Hepatocyte (in vitro differentiated cells): ENCODE results near the gene C22orf39. TPM values are rescaled to one million over a fixed set of nuclear protein-coding genes. Genes with fewer than 3 reads are reported as not detected.
"Not testable (repeated sequence)": the region's sequence is repeated elsewhere in the genome, so short reads cannot be mapped to it uniquely, and the experiment has no call there.

Experiments
- DNase-seq: peaks from one replicate; pipeline ENCODE4 v3.0.0-alpha.2; 2016; ENCODE audit warnings: low spot score
- H2AFZ ChIP-seq: fragments of 200-600 bp; sonication (generic); 2 replicates; pipeline ENCODE4 v1.6.0; 2016; ENCODE audit warnings: antibody characterized with exemption, mild to moderate bottlenecking
- H3K27ac ChIP-seq: fragments of 200-600 bp; sonication (generic); 2 replicates; pipeline ENCODE4 v1.5.1; 2016; ENCODE audit warnings: mild to moderate bottlenecking
- H3K27me3 ChIP-seq: fragments of 200-600 bp; sonication (generic); 2 replicates; pipeline ENCODE4 v1.6.1; 2016
- H3K36me3 ChIP-seq: fragments of 200-600 bp; sonication (generic); replicated peaks from 2 replicates; pipeline ENCODE4 v1.5.1; 2016; ENCODE audit warnings: low read depth; ENCODE audit not compliant: insufficient read depth
- H3K4me1 ChIP-seq: fragments of 200-600 bp; sonication (generic); 2 replicates; pipeline ENCODE4 v1.5.1; 2016; ENCODE audit warnings: mild to moderate bottlenecking, moderate library complexity; ENCODE audit not compliant: insufficient read depth
- H3K4me2 ChIP-seq: fragments of 200-600 bp; sonication (generic); 2 replicates; pipeline ENCODE4 v1.6.0; 2016
- H3K4me3 ChIP-seq: fragments of 200-600 bp; sonication (generic); 2 replicates; pipeline ENCODE4 v1.5.1; 2016; ENCODE audit warnings: mild to moderate bottlenecking
- H3K79me2 ChIP-seq: fragments of 200-600 bp; sonication (generic); 2 replicates; pipeline ENCODE4 v1.6.0; 2017; ENCODE audit warnings: mild to moderate bottlenecking
- H3K9me2 ChIP-seq: fragments of 200-600 bp; sonication (generic); replicated peaks from 2 replicates; pipeline ENCODE4 v1.6.0; 2017; ENCODE audit warnings: mild to moderate bottlenecking; ENCODE audit not compliant: insufficient read depth
- H3K9me3 ChIP-seq: fragments of 200-600 bp; sonication (generic); 2 replicates; pipeline ENCODE4 v1.5.1; 2016; ENCODE audit warnings: low read depth, mild to moderate bottlenecking
- H4K20me1 ChIP-seq: fragments of 200-600 bp; sonication (generic); 2 replicates; pipeline ENCODE4 v1.6.0; 2016; ENCODE audit warnings: mild to moderate bottlenecking; ENCODE audit not compliant: insufficient read depth, poor library complexity, severe bottlenecking
- CTCF ChIP-seq: fragments of 200-600 bp; sonication (generic); IDR thresholded peaks from 2 replicates; pipeline ENCODE4 v1.5.1; 2016; ENCODE audit warnings: antibody characterized with exemption, mild to moderate bottlenecking; ENCODE audit not compliant: poor library complexity
- EZH2 ChIP-seq: fragments of 200-600 bp; sonication (generic); IDR thresholded peaks from 2 replicates; pipeline ENCODE4 v1.6.1; 2016; ENCODE audit warnings: antibody characterized with exemption, mild to moderate bottlenecking, borderline replicate concordance
- EZH2phosphoT487 ChIP-seq: fragments of 200-600 bp; sonication (generic); IDR thresholded peaks from one replicate; pipeline ENCODE4 v1.6.1; 2018; ENCODE audit warnings: antibody characterized with exemption, mild to moderate bottlenecking, low read depth, moderate library complexity; ENCODE audit not compliant: unreplicated experiment, severe bottlenecking
- WGBS: methylation state at CpG from one replicate; pipeline ENCODE4 v1.1.6; 2016; ENCODE audit warnings: low lambda C conversion rate; ENCODE audit errors: missing lambda C conversion rate; 5-methylcytosine and 5-hydroxymethylcytosine counted together
- polyA plus RNA-seq: library from polyadenylated mRNA; unstranded; fragments of >200 nt; fragmentation: Nextera tagmentation; extraction: Ambion mirVana; gene quantifications from 2 replicates; pipeline ENCODE4 v1.2.1, GENCODE V29; 2016
- total RNA-seq: library from RNA; depleted of rRNA; stranded (reverse); fragments of >200 nt; gene quantifications from 2 replicates; pipeline ENCODE4 v1.2.3, GENCODE V29; 2014

C22orf39 gene
- total and polyA plus RNA-seq, 2 experiments from 2014 or later, result 29.5 to 32.4 TPM

- 97% methylated on average over 7 of the region's 7 CpGs for WGBS
- no peak overlapping the region for H3K27ac ChIP-seq
- DNase-seq, result no peak
- no peaks in the 10 kb centered on the region for H3K9me3 ChIP-seq
- H3K4me2 ChIP-seq, result no peak overlapping the region
- peaks cover 54% of the 10 kb centered on the region for H3K79me2 ChIP-seq
- no peaks in the 10 kb centered on the region for H3K36me3 ChIP-seq
- peaks cover 5% of the 10 kb centered on the region for H4K20me1 ChIP-seq
- H3K9me2 ChIP-seq, result no peaks in the 10 kb centered on the region
- no peak for TF ChIP-seq EZH2phosphoT487
- no peak for TF ChIP-seq EZH2
- no peak for TF ChIP-seq CTCF
- H2AFZ ChIP-seq, result no peak overlapping the region
- no peak overlapping the region for H3K4me3 ChIP-seq
- H3K4me1 ChIP-seq, result no peaks in the 10 kb centered on the region
- H3K27me3 ChIP-seq, result no peaks in the 10 kb centered on the region
Observed at GRCh38 chr22:19438298-19438697, 9.2 kb downstream of the C22orf39 start.

GRCh38 chr22:19436444-19437161 is 10.9 kb downstream of the C22orf39 start:
- H3K9me3 ChIP-seq, H3K4me2 ChIP-seq, H3K4me3 ChIP-seq, H3K9me2 ChIP-seq, H3K36me3 ChIP-seq, H2AFZ ChIP-seq, H3K4me1 ChIP-seq, H3K27ac ChIP-seq, H3K27me3 ChIP-seq, H4K20me1 ChIP-seq, DNase-seq: not testable (repeated sequence)
- H3K79me2 ChIP-seq, result peaks cover 43% of the 10 kb centered on the region
- WGBS, result 94% methylated on average over 9 of the region's 9 CpGs

GRCh38 chr22:19434829-19435580 is 12.5 kb downstream of the C22orf39 start:
- no peak for DNase-seq
- Histone ChIP-seq H3K4me1 (peaks cover 8% of the 10 kb centered on the region), H2AFZ (no peak overlapping the region), H3K27ac (no peak overlapping the region), H3K79me2 (peaks cover 39% of the 10 kb centered on the region), H3K9me3 (no peaks in the 10 kb centered on the region), H3K4me2 (no peak overlapping the region), H3K9me2 (no peaks in the 10 kb centered on the region), H4K20me1 (no peaks in the 10 kb centered on the region), H3K27me3 (no peaks in the 10 kb centered on the region), H3K36me3 (no peaks in the 10 kb centered on the region), H3K4me3 (no peak overlapping the region)
- 98% methylated on average over 2 of the region's 2 CpGs for WGBS
- no peak for TF ChIP-seq EZH2phosphoT487
- TF ChIP-seq EZH2, result no peak
- TF ChIP-seq CTCF, result no peak

- H3K9me3 ChIP-seq, result no peaks in the 10 kb centered on the region
- no peak overlapping the region for H2AFZ ChIP-seq
- no peaks in the 10 kb centered on the region for H3K36me3 ChIP-seq
- H3K4me3 ChIP-seq, result no peak overlapping the region
- H3K4me2 ChIP-seq, result no peak overlapping the region
- DNase-seq, result no peak
- H3K79me2 ChIP-seq, result peaks cover 39% of the 10 kb centered on the region
- no peaks in the 10 kb centered on the region for H3K27me3 ChIP-seq
- 96% methylated on average over 7 of the region's 7 CpGs for WGBS
- H3K4me1 ChIP-seq, result peaks cover 14% of the 10 kb centered on the region
- H3K9me2 ChIP-seq, result no peaks in the 10 kb centered on the region
- peaks cover 3% of the 10 kb centered on the region for H4K20me1 ChIP-seq
- TF ChIP-seq EZH2phosphoT487 (no peak), EZH2 (no peak), CTCF (no peak)
- no peak overlapping the region for H3K27ac ChIP-seq
Observed at GRCh38 chr22:19434401-19434800, 13.1 kb downstream of the C22orf39 start.
